Hepatocyte (in vitro differentiated cells): Measurements from ENCODE around the gene RXRA. TPM values are rescaled to one million over a fixed set of nuclear protein-coding genes. Genes with fewer than 3 reads are reported as not detected.

Experiments
- DNase-seq: peaks from one replicate; pipeline ENCODE4 v3.0.0-alpha.2; 2016; ENCODE audit warnings: low spot score
- H2AFZ ChIP-seq: fragments of 200-600 bp; sonication (generic); 2 replicates; pipeline ENCODE4 v1.6.0; 2016; ENCODE audit warnings: antibody characterized with exemption, mild to moderate bottlenecking
- H3K27ac ChIP-seq: fragments of 200-600 bp; sonication (generic); 2 replicates; pipeline ENCODE4 v1.5.1; 2016; ENCODE audit warnings: mild to moderate bottlenecking
- H3K27me3 ChIP-seq: fragments of 200-600 bp; sonication (generic); 2 replicates; pipeline ENCODE4 v1.6.1; 2016
- H3K36me3 ChIP-seq: fragments of 200-600 bp; sonication (generic); replicated peaks from 2 replicates; pipeline ENCODE4 v1.5.1; 2016; ENCODE audit warnings: low read depth; ENCODE audit not compliant: insufficient read depth
- H3K4me1 ChIP-seq: fragments of 200-600 bp; sonication (generic); 2 replicates; pipeline ENCODE4 v1.5.1; 2016; ENCODE audit warnings: mild to moderate bottlenecking, moderate library complexity; ENCODE audit not compliant: insufficient read depth
- H3K4me2 ChIP-seq: fragments of 200-600 bp; sonication (generic); 2 replicates; pipeline ENCODE4 v1.6.0; 2016
- H3K4me3 ChIP-seq: fragments of 200-600 bp; sonication (generic); 2 replicates; pipeline ENCODE4 v1.5.1; 2016; ENCODE audit warnings: mild to moderate bottlenecking
- H3K79me2 ChIP-seq: fragments of 200-600 bp; sonication (generic); 2 replicates; pipeline ENCODE4 v1.6.0; 2017; ENCODE audit warnings: mild to moderate bottlenecking
- H3K9me2 ChIP-seq: fragments of 200-600 bp; sonication (generic); replicated peaks from 2 replicates; pipeline ENCODE4 v1.6.0; 2017; ENCODE audit warnings: mild to moderate bottlenecking; ENCODE audit not compliant: insufficient read depth
- H3K9me3 ChIP-seq: fragments of 200-600 bp; sonication (generic); 2 replicates; pipeline ENCODE4 v1.5.1; 2016; ENCODE audit warnings: low read depth, mild to moderate bottlenecking
- H4K20me1 ChIP-seq: fragments of 200-600 bp; sonication (generic); 2 replicates; pipeline ENCODE4 v1.6.0; 2016; ENCODE audit warnings: mild to moderate bottlenecking; ENCODE audit not compliant: insufficient read depth, poor library complexity, severe bottlenecking
- CTCF ChIP-seq: fragments of 200-600 bp; sonication (generic); IDR thresholded peaks from 2 replicates; pipeline ENCODE4 v1.5.1; 2016; ENCODE audit warnings: antibody characterized with exemption, mild to moderate bottlenecking; ENCODE audit not compliant: poor library complexity
- EZH2 ChIP-seq: fragments of 200-600 bp; sonication (generic); IDR thresholded peaks from 2 replicates; pipeline ENCODE4 v1.6.1; 2016; ENCODE audit warnings: antibody characterized with exemption, mild to moderate bottlenecking, borderline replicate concordance
- EZH2phosphoT487 ChIP-seq: fragments of 200-600 bp; sonication (generic); IDR thresholded peaks from one replicate; pipeline ENCODE4 v1.6.1; 2018; ENCODE audit warnings: antibody characterized with exemption, mild to moderate bottlenecking, low read depth, moderate library complexity; ENCODE audit not compliant: unreplicated experiment, severe bottlenecking
- WGBS: methylation state at CpG from one replicate; pipeline ENCODE4 v1.1.6; 2016; ENCODE audit warnings: low lambda C conversion rate; ENCODE audit errors: missing lambda C conversion rate; 5-methylcytosine and 5-hydroxymethylcytosine counted together
- polyA plus RNA-seq: library from polyadenylated mRNA; unstranded; fragments of >200 nt; fragmentation: Nextera tagmentation; extraction: Ambion mirVana; gene quantifications from 2 replicates; pipeline ENCODE4 v1.2.1, GENCODE V29; 2016
- total RNA-seq: library from RNA; depleted of rRNA; stranded (reverse); fragments of >200 nt; gene quantifications from 2 replicates; pipeline ENCODE4 v1.2.3, GENCODE V29; 2014

The RXRA gene
- total and polyA plus RNA-seq, 2 experiments from 2014 or later: 35.9 to 41.6 TPM

DNA sequence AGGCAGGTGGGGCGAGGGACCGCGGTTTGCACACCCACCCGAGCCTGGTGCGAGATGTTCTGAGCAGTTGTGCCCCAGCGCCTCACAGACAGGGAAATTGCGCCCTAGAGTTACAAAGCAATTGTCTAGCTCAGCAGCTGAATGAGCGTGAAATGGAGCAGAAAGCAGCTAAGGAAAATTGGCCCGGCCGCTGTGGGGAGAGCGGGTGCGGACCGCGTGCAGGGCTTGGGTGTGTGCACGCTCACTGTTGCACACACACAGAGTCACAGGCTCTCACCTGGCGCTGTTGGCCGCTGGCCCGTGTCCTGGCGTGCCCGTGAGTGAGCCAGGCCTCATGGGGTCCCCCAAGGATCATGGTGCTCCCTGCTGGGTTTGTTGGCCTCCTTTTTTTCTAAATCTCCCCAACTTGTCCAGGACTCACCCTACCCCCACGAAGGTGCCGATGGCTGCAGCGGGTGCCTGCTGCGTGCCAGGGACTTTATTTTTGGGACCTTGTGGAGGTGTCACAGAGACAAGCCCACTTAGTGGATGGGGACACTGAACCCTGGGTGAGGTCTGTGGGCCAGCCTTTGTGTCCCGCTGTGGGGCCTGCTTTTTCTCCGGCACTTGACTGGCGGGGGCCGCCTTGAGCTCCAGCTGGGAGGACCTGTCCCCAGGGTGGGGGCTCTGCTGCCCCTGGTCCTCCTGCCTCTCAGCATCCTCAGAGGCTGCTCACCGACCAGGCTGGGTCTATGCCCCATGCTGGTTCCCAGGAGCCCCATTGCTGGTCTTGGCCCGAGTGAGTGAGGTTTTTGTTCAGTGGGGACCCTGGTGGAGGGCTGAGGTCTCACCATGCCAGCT lies 5.2 kb downstream of the RXRA start:
- Histone ChIP-seq H3K79me2 (peaks cover 95% of the 10 kb centered on the region), H3K9me2 (no peaks in the 10 kb centered on the region), H3K27me3 (no peaks in the 10 kb centered on the region), H3K27ac (no peak overlapping the region), H2AFZ (no peak overlapping the region), H3K36me3 (no peaks in the 10 kb centered on the region), H4K20me1 (peaks cover 94% of the 10 kb centered on the region), H3K4me1 (peaks cover 85% of the 10 kb centered on the region), H3K4me3 (no peak overlapping the region), H3K4me2 (peak overlapping the region; percentile 95), H3K9me3 (no peaks in the 10 kb centered on the region)
- TF ChIP-seq CTCF (no peak), EZH2 (no peak), EZH2phosphoT487 (no peak)
- WGBS: 90% methylated on average over 29 of the region's 30 CpGs
- no peak for DNase-seq

GRCh38 chr9:134332266-134332665 lies 6.0 kb downstream of the RXRA start:
- H3K27ac ChIP-seq: peak overlapping the region; percentile 94
- TF ChIP-seq EZH2phosphoT487 (no peak), EZH2 (no peak), CTCF (no peak)
- H3K9me2 ChIP-seq: no peaks in the 10 kb centered on the region
- no peak overlapping the region for H2AFZ ChIP-seq
- no peak overlapping the region for H3K4me3 ChIP-seq
- no peak for DNase-seq
- H3K36me3 ChIP-seq: no peaks in the 10 kb centered on the region
- H3K79me2 ChIP-seq: peaks cover 98% of the 10 kb centered on the region
- WGBS: 74% methylated on average over 9 of the region's 13 CpGs
- peaks cover 98% of the 10 kb centered on the region for H4K20me1 ChIP-seq
- no peaks in the 10 kb centered on the region for H3K9me3 ChIP-seq
- H3K4me1 ChIP-seq: peaks cover 91% of the 10 kb centered on the region
- no peaks in the 10 kb centered on the region for H3K27me3 ChIP-seq
- peak overlapping the region; percentile 72 for H3K4me2 ChIP-seq

GRCh38 chr9:134332841-134333233 lies 6.6 kb downstream of the RXRA start:
- Histone ChIP-seq H3K27me3 (no peaks in the 10 kb centered on the region), H3K4me1 (peaks cover 87% of the 10 kb centered on the region), H2AFZ (no peak overlapping the region), H3K79me2 (peaks cover 98% of the 10 kb centered on the region), H3K36me3 (no peaks in the 10 kb centered on the region), H3K9me2 (no peaks in the 10 kb centered on the region), H3K4me2 (peak overlapping the region; percentile 72), H3K9me3 (no peaks in the 10 kb centered on the region), H4K20me1 (peaks cover 98% of the 10 kb centered on the region), H3K27ac (peak overlapping the region; percentile 94), H3K4me3 (no peak overlapping the region)
- DNase-seq: no peak
- 64% methylated on average over 8 of the region's 8 CpGs for WGBS
- no peak for TF ChIP-seq CTCF
- no peak for TF ChIP-seq EZH2phosphoT487
- no peak for TF ChIP-seq EZH2
